ENCODE measurements around the gene TICRR.

- no peak for TF ChIP-seq TAF1 (IDR thresholded peaks at IDR 0.05; ENCODE audit: low read depth)
- no peak for TF ChIP-seq TCF12 (IDR thresholded peaks at IDR 0.05; ENCODE audit: low read depth)
- TF ChIP-seq EP300 (IDR thresholded peaks at IDR 0.05; ENCODE audit: borderline replicate concordance): no peak
- TF ChIP-seq FOXM1 (IDR thresholded peaks at IDR 0.05; ENCODE audit: borderline replicate concordance, low read depth): no peak
Observed at GRCh38 chr15:89666858-89667705, 91.8 kb downstream of the TICRR start.
